Stimulated activated naive CD4-positive, alpha-beta T cell (primary cell): ENCODE results near the gene MDH1B.
"Not testable (repeated sequence)": the region's sequence is repeated elsewhere in the genome, so short reads cannot be mapped to it uniquely, and the experiment has no call there.

Experiments
- DNase-seq, 6 experiments: peaks; one replicate each; lab custom pipeline; 2025; lab: John Stamatoyannopoulos, UW

Gene MDH1B

GRCh38 chr2:206765242-206766056, at the start of gene MDH1B, which contains the start of gene FASTKD2:
Gene MDH1B (minus strand): TSS chr2:206765328. CDS start chr2:206765271, 57 bp downstream.
Gene FASTKD2 (plus strand): TSS chr2:206765606. CDS start chr2:206766694, 1,088 bp downstream.
- DNase-seq = peak; percentile 75 to 91 (median 82)

GRCh38 chr2:206814498-206814897, 49.4 kb upstream of the MDH1B start:
- no peak for DNase-seq

- DNase-seq = not testable (repeated sequence)
Measured at GRCh38 chr2:206812471-206812870, 47.3 kb upstream of the MDH1B start.

GRCh38 chr2:206807624-206808023, 42.5 kb upstream of the MDH1B start:
- not testable (repeated sequence) for DNase-seq

- no peak for DNase-seq
Measured at GRCh38 chr2:206805887-206806607, 40.9 kb upstream of the MDH1B start.

- no peak for DNase-seq
Measured at GRCh38 chr2:206804326-206804725, 39.2 kb upstream of the MDH1B start.

- DNase-seq = no peak
Measured at GRCh38 chr2:206802654-206803514, 37.8 kb upstream of the MDH1B start.

- no peak for DNase-seq
Measured at GRCh38 chr2:206801418-206802189, 36.5 kb upstream of the MDH1B start.

- peak; percentile 22 to 60 (median 35) for DNase-seq
Measured at GRCh38 chr2:206800506-206801417, 35.6 kb upstream of the MDH1B start.

GRCh38 chr2:206799083-206799482, 34.0 kb upstream of the MDH1B start:
- no peak for DNase-seq

- DNase-seq = peak in 3 of 6 experiments; percentile 12 to 41 (median 15)
Measured at GRCh38 chr2:206798000-206798399, 32.9 kb upstream of the MDH1B start.

GRCh38 chr2:206797376-206797775, 32.2 kb upstream of the MDH1B start:
- DNase-seq = no peak

- no peak for DNase-seq
Measured at GRCh38 chr2:206792645-206793044, 27.5 kb upstream of the MDH1B start.

GRCh38 chr2:206790311-206790935, 25.3 kb upstream of the MDH1B start:
- DNase-seq = no peak

GRCh38 chr2:206784559-206785353, 19.6 kb upstream of the MDH1B start:
- DNase-seq = no peak

- no peak for DNase-seq
Measured at GRCh38 chr2:206783718-206784117, 18.6 kb upstream of the MDH1B start.

- DNase-seq = no peak
Measured at GRCh38 chr2:206780671-206781070, 15.5 kb upstream of the MDH1B start.

- no peak for DNase-seq
Measured at GRCh38 chr2:206776432-206776831, 11.3 kb upstream of the MDH1B start.

GRCh38 chr2:206774871-206775270, 9.7 kb upstream of the MDH1B start:
- DNase-seq = no peak
